Measurements from ENCODE around the gene ECT2L. TPM values are rescaled to one million over a fixed set of nuclear protein-coding genes. Genes with fewer than 3 reads are reported as not detected.

The ECT2L gene
- total RNA-seq, 1 experiment from 2014 or later = not detected

- no peaks in the 10 kb centered on the region for H3K4me1 ChIP-seq (ENCODE audit: insufficient read depth, low read length)
- no peaks in the 10 kb centered on the region for H3K23me2 ChIP-seq (ENCODE audit: insufficient read length, low read depth, low read length, poor library complexity, severe bottlenecking)
- H3T11ph ChIP-seq (ENCODE audit: low read length) = no peak overlapping the region
- no peak overlapping the region for H3K14ac ChIP-seq (ENCODE audit: insufficient read depth, low read length)
- H3K27me3 Mint-ChIP-seq (ENCODE audit: low read depth) = no peaks in the 10 kb centered on the region; the same call in none of the 2 replicates
- no peak overlapping the region for H2BK120ac ChIP-seq (ENCODE audit: low read depth, low read length, poor library complexity, severe bottlenecking)
- H4K91ac ChIP-seq (ENCODE audit: insufficient read length, low read depth, low read length) = no peak overlapping the region
- H3K27ac Mint-ChIP-seq = no peak overlapping the region
- no peak overlapping the region for H3K27ac ChIP-seq (ENCODE audit: insufficient read length, low read depth, low read length)
- no peak overlapping the region for H2BK5ac ChIP-seq (ENCODE audit: insufficient read length, low read length)
- no peaks in the 10 kb centered on the region for H3K9me3 ChIP-seq (ENCODE audit: control insufficient read depth, low read depth, low read length)
- no peak overlapping the region for H2BK20ac ChIP-seq (ENCODE audit: low read depth, low read length, poor library complexity, severe bottlenecking)
- no peaks in the 10 kb centered on the region for H4K20me1 ChIP-seq (ENCODE audit: control insufficient read depth, insufficient read depth, insufficient read length)
- no peaks in the 10 kb centered on the region for H3K9me3 Mint-ChIP-seq
- no peak overlapping the region for H3K4me2 ChIP-seq (ENCODE audit: insufficient read depth, insufficient read length, low read length)
- no peak overlapping the region for H2AFZ ChIP-seq (ENCODE audit: low read length)
- H2BK12ac ChIP-seq (ENCODE audit: insufficient read length, low read depth, low read length) = no peak overlapping the region
- no CpG with 5 or more reads among the region's 6 CpGs for WGBS (ENCODE audit: extremely low coverage, insufficient read length, low lambda C conversion rate)
- no peak for DNase-seq
- H3K23ac ChIP-seq (ENCODE audit: insufficient read length, low read depth, low read length) = no peak overlapping the region
- H3K56ac ChIP-seq (ENCODE audit: insufficient read length, low read depth, low read length) = no peak overlapping the region
- no peak overlapping the region for H3K18ac ChIP-seq (ENCODE audit: insufficient read length, low read depth, low read length)
- no peak for TF ChIP-seq CTCF (conservative IDR thresholded peaks at IDR 0.05)
- H3K4me1 Mint-ChIP-seq = peaks cover 2% of the 10 kb centered on the region in 2 experiments; a peak in 1 of 4 replicates
- H3K27me3 ChIP-seq (ENCODE audit: insufficient read depth, low read length) = no peaks in the 10 kb centered on the region
- H2BK15ac ChIP-seq (ENCODE audit: low read depth, low read length) = no peak overlapping the region
- no peak overlapping the region for H4K8ac ChIP-seq (replicated peaks; ENCODE audit: insufficient read length, low read depth, low read length)
- H3K4ac ChIP-seq (ENCODE audit: low read depth, low read length) = no peak overlapping the region
- H3K79me1 ChIP-seq (ENCODE audit: insufficient read depth, low read depth, low read length, poor library complexity, severe bottlenecking) = no peaks in the 10 kb centered on the region
- no peaks in the 10 kb centered on the region for H3K36me3 Mint-ChIP-seq (ENCODE audit: insufficient read depth in 1 of 3, low read depth in 3 of 3)
- H2AK5ac ChIP-seq (ENCODE audit: insufficient read length, low read length) = no peak overlapping the region
- H3K9ac ChIP-seq (ENCODE audit: extremely low read depth, insufficient read length, low read length) = no peak overlapping the region
- H3K4me3 Mint-ChIP-seq = no peak overlapping the region
- no peaks in the 10 kb centered on the region for H3K79me2 ChIP-seq (ENCODE audit: insufficient read depth, low read length)
- no peak overlapping the region for H4K5ac ChIP-seq (ENCODE audit: insufficient read length, low read depth, low read length)
Measured at GRCh38 chr6:138849791-138850190, 53.9 kb downstream of the ECT2L start.
